ENCODE measurements around the gene BLOC1S3.

- no peak for TF ChIP-seq POLR2A (IDR thresholded peaks at IDR 0.05; ENCODE audit: insufficient read depth in 1 of 2, low read depth in 2 of 2, low read length in 2 of 2)
- TF ChIP-seq GLI4 (CRISPR knock-in tag; IDR thresholded peaks at IDR 0.05; ENCODE audit: borderline replicate concordance) = no peak
- no peak for TF ChIP-seq MTERF4 (CRISPR knock-in tag; IDR thresholded peaks at IDR 0.05)
- no peak for TF ChIP-seq PBX3 (CRISPR knock-in tag; IDR thresholded peaks at IDR 0.05; ENCODE audit: borderline replicate concordance)
- TF ChIP-seq CTCF (CRISPR knock-in tag; IDR thresholded peaks at IDR 0.05) = no peak
- no peak for TF ChIP-seq PATZ1 (CRISPR knock-in tag; IDR thresholded peaks at IDR 0.05)
- TF ChIP-seq ATF2 (CRISPR knock-in tag; IDR thresholded peaks at IDR 0.05) = no peak
- TF ChIP-seq KDM6A (CRISPR knock-in tag; IDR thresholded peaks at IDR 0.05; ENCODE audit: low read depth) = no peak
- no peak for TF ChIP-seq ZNF556 (CRISPR knock-in tag; IDR thresholded peaks at IDR 0.05; ENCODE audit: borderline replicate concordance)
Observed at GRCh38 chr19:45205810-45206209, 27.2 kb downstream of the BLOC1S3 start.

Measured in HepG2 (cell line).